Spleen (tissue), 7 donors: Measurements from ENCODE around the gene DEPDC5.

ENCODE experiments used
- CTCF ChIP-seq, 11 experiments: fragments of 200-600 bp in 7 of 11; fragments of 450-650 bp in 4 of 11; sonication (generic) in 4 of 11; IDR thresholded peaks in 8 of 11; conservative IDR thresholded peaks in 3 of 11; 1 replicate in 7 of 11; 2 replicates in 4 of 11; pipeline versions ENCODE4 v1.4.0 to v1.8.0; 2016 to 2021; ENCODE audit warnings: antibody characterized with exemption in 11 of 11, inconsistent platforms in 4 of 11, mild to moderate bottlenecking in 1 of 11
- POLR2A ChIP-seq, 3 donors: fragments of 450-650 bp; IDR thresholded peaks; one replicate each; pipeline ENCODE4 v1.5.1; 2017; ENCODE audit warnings: antibody characterized with exemption in 3 of 3, mild to moderate bottlenecking in 1 of 3
- POLR2AphosphoS5 ChIP-seq, 3 donors: sonication (generic); formaldehyde crosslinking; IDR thresholded peaks; one replicate each; pipeline ENCODE4 v1.5.1; 2017; ENCODE audit warnings: antibody characterized with exemption in 3 of 3
- donor health status: DM: no; HTN: no; CAD: no; lungs with moderate emphysema.
- donor health status: DM: no; HTN: no; CAD: no.
- donor health status: DM: no; HTN: no; CAD: no.

- no peak for TF ChIP-seq POLR2A (IDR thresholded peaks at IDR 0.05)
- no peak for TF ChIP-seq CTCF (IDR thresholded peaks at IDR 0.05 in 8 of 11, conservative IDR thresholded peaks at IDR 0.05 in 3 of 11)
- TF ChIP-seq POLR2AphosphoS5 (IDR thresholded peaks at IDR 0.05) = no peak
Measured at GRCh38 chr22:31764785-31765184, 11.0 kb downstream of the DEPDC5 start.
